Right lung (tissue), 5 donors: ENCODE results near the gene COL2A1. TPM values are rescaled to one million over a fixed set of nuclear protein-coding genes. Genes with fewer than 3 reads are reported as not detected.
A peak's percentile ranks its signal among the peaks of the same experiment; 100 is the strongest.

Source experiments
- DNase-seq, 2 donors: peaks; one replicate each; pipeline ENCODE4 v3.0.0-alpha.2; 2013
- polyA plus RNA-seq, 5 donors: library from polyadenylated mRNA; unstranded; fragments of 120-200 nt; gene quantifications; one replicate each; pipeline versions ENCODE4 v1.2.1 to v1.2.3, GENCODE V29; 2013; ENCODE audit warnings: inconsistent platforms in 1 of 5, low replicate concordance in 1 of 5; ENCODE audit not compliant: insufficient read length in 5 of 5, insufficient read depth in 1 of 5

Gene COL2A1
- polyA plus RNA-seq, 5 donors, result 60.4 to 78.4 (median 67.3) TPM

DNA sequence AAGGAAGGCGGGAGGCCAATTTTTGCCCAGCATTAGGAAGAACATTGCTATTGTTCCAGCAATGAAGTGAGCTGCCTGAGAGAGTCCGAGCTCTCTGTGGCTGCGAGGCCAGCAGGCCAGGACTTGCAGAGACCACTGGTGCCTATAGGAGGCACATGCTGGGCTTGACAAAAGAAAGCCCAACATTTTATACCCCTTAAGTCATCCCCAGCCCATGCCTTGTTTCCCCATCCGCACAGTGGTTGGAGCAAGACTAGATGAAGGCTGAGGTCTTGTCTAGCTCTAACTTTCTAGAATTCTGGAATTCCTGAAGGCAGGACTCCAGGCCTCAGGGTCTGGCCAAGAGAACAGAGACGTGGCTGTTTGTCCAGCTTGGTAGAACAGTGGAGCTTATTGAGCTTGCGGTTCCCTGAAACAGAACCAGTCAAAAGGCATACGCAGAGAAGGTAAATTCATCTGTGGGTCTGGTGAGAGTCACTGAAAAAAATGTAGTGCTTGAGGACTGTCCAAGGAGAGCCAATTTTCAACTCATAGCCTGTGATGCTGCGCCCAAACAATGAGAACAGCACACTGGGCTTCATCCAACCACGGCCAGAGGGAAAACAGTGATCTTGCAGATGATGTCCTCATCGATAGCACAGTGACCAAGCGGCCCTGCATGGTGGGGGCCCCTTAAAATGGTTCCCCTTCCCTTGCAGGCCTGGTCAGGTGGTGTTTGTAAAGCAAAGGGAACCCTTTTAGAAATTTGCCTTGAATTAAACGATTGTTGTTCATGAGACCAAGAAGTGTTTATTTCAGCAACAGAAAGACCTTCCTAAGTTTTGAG is 27.1 kb upstream of the COL2A1 start:
- DNase-seq, result no peak

DNA sequence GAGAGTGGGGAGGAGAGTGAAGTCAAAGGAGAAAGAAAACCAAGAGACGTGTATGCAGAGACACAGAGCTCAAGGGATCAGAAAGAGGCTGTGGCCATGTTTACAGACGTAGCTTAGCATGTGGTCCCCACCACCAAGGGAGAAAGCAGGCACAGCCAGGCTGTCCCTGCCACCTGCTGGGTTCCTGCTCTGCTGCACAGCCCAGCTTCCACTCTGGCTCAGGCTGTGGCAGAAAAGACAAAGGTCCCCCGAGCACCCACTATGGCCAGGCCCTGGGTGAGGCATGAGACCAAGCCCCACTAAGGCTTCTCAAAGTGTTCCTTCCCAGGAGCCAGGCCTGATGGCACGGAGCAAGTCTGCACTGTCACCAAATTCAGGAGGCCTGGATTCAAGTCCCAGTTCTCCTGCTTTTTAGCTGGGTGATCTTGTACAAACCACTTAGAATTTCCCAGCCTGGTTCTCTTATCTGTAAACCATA is 25.9 kb upstream of the COL2A1 start:
- no peak for DNase-seq

DNA sequence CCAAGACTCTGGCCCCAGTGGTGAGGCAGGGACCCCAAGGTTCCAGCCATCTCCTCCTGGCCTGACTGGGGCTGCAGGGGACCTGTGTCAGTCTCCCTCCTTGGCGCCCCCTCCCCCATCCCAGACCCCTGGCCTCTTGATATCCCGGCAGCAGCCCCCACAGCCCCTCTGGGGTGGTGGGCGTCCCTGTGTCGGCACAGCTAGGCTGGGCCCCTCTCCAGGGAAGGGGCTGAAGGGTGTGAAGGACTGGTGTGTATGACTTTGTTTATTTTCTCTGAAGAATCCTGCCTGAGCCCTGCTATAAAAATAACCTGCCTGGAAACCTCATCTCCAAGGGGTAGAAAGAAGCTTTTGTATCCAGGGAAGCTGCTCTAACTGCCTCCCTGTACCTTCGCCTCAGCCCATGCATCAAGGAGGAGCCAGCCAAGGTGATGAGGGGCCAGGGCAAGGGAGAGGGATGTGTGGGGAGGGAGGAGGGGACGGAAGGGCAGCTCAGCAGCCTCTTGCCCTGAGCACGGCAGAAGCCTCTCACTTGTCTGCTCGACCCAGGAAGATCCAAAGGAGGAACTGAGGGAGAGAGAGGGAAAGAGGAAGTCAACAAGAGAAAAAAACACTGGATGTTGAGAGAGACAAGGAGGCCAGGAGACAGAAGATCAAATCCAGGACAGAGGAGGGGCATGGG is 25.4 kb upstream of the COL2A1 start:
- DNase-seq, result no peak

DNA sequence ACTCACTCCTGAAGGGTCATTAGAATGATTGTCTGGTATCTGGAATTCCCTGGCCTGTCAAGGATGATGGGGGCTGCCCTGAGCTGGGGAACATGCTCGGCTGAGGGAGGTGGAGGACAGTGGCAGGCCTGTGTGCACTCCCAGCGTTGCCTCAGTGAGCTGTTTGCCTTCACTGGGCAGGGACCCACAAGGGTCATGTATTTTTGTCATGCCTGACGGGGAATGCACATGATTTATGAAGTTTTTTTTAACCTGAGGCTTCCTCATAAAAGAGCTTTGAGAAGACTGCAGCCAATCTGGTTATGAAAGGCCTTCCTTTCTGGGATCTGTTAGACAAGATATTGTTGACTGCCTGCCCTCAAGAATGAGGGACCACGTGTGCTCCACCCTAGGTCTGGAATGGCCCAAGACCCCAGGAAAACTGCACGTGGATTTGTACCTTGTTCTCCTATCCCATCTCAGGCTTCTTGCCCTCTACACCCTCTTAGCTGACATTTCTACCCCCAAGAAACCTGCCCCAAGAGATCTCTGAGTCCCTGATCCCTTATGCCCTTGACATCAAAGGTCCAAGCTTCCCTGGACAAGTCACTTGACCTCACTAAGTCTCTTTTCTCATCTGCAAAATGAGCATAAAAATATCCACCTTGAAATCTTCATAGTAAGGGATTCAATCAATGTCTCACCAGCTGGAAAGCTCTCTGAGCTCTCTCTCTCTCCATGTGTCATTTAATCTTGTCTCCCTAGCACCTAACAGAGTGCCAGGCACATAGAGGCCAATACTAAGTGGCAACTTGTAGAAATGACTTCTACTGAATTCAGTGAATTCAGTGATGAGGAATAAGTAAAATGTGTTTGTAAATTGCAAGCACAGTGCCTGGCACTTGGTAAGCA is 24.5 kb upstream of the COL2A1 start:
- no peak for DNase-seq

DNA sequence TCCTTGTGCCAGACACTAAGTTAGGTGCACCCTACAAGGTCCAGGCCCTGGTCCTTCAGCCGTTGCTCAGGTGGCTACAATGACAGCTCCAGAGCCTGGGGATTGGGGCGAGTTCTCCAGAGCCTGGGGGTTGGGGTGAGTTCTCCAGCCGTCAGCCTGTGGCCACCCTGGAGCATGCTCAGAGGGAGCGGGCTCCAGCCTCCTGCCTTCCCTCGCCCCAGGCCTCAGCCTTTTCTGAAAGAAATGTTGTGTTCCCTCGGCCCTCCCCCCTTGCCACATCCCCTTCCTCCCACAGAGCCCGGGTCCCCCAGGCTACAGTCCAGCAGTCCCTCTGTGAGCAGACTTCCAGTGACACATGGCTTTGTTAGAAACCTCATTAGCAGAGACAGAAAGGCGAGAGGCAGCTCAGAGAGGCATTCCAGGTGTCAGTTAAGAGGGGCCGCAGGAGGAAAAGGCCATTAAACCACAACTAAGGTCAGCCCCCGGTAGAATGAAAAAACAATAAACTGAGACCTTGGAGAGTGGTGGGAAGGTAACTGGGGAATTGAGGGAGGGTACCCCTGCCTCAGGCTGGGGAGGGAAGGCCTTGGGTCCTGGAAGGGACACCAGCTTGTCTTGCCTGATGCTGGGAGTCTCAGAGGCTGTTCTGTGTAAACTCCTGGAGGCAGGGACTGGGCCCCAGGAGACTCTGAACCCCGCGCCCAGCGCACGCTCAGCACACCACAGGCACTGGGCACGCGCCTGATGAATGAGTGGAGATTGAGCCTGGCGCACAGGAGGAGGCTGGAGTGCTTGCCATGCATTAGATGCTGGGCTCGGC is 23.1 kb upstream of the COL2A1 start:
- DNase-seq, result no peak

DNA sequence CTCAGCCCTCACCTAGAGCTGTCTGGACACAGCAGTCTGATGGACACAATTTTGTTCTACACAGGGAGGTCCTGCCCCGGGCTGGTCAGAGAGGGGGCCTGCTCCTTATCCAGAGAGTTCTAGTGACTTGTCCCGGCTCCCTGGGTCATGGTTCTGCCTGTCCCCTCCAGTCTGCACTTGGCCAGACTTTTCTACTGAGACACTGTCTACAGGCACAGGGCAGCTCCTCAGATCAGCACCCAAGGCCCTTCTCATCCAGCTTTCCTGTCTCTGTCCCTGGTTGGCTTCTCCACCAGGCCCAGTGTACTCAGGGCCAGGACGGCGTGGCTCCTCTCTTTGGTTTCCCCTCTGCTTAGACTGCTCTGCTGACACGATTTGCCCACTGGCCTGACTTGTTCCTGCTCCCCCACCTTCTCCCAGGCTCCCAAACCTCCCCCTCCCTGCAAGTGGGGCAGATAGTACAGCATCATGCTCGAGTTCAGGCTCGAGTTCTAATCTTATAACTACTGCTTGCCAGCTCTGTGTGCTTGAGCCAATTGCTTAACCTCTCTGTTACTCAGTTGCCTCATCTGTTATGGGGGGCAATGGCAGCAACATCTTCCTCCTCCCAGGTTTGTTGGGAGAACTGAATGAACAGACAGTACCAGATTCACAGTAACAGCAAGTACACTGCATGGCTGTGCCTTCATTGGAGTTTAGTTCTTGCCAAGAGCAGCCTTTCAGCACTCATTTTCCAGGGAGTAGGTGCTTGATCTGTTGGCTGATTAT is 22.0 kb upstream of the COL2A1 start:
- DNase-seq, result no peak

DNA sequence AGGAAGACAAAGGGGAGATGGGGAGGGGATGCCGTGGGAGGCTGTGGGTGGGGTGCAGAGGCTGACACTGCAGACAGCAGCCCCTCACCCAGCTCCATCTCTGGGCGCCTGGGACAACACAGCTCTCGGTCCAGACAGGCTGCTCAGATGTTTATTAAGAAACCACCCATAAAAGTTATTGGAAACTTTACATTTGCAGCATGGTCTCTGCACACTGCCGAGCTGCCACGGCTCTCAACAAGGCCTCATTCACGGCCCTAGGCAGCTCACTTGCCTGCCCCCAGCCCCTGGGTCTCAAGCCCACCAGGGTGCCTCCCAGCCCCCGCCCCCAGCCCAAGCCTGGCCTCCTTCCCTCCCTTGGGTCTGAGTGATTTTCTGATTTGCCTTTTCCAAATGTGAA is 21.0 kb upstream of the COL2A1 start:
- no peak for DNase-seq

DNA sequence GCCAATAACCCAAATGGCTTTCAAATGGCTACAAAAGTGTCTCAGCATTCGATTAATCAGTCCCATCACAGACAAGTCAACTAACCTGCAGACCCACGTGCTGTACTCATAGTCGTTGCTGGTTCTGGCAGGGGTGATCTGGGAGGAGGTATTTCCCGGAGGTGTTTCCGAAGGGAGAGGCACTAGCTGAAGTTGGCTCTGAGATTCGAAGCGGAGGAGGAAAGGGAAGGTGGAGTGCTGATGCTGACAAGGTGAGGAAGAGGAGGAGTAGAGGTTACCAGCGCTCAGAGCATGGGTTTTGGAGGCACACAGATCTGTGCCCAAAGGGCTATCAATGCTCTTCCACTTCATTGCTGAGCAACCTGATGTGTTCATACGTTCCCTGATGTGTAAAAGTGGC is 20.5 kb upstream of the COL2A1 start:
- no peak for DNase-seq

DNA sequence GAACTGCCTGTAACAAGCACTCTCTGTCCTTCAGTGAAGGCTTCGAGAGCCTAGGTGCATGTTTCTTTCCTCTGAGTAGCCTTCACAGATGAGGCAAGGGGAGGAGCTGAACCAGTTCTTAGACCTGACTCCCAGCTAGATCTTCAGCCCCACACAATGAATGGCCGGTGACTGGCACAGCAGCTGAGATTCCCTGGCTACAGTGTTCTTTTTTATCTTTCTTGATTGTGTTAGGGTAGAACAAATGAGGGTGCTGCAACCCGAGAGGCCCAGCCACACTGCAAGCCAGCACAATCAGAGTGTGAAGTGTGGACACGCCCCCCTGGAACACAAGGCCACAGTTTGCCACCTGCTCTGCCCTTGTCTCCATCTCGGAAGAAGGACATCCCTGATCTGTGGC is 19.1 kb upstream of the COL2A1 start:
- DNase-seq, result no peak

DNA sequence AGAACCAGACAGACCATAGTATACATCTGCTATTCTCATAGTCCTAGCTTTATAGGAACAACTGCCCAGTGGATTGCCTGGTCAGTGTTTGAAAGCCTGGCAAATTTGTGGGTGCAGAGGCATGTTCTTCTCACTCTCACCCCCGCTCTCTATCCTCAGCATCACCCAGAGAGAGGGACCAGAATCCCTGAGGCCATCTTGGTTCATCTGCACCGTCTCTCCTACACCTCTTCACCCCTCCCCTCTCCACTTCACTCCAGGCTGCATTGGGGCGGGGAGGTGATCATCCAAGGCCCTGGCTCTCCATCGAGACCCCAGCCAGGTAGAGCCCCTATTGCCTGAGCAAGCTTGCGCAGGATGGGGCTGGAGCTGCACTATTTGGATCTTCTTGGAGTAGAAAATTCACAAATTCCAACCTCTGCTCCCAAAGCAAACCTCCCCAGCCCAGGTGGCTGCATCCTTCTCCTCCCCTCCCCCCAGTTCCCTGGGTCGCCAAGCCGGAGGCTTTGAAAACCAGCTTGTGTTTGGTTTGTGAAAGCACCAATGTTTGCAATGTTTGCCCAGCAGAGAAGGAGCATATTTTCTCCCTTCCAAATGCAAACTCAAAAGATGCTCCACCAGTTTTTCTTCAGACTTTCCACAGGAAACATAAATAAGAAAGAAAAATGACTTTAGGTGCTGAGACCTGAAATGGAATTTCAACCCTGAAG is 18.6 kb upstream of the COL2A1 start:
- no peak for DNase-seq

DNA sequence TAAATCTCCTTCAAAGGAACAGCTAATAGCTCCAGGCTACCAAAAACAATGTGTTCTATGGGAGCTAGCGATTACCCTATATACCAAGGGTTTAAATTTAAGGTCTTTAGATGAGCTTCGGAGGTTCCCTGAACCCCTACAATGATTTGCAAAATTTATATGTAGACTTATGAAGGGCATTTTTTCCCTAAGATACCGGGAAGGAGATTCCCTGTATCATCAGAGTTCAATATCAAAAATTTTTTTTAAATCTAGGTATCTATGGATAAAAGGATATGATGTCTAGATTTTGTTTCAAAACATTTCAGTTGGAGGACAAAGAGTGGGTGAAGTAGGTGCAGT is 17.9 kb upstream of the COL2A1 start:
- no peak for DNase-seq

DNA sequence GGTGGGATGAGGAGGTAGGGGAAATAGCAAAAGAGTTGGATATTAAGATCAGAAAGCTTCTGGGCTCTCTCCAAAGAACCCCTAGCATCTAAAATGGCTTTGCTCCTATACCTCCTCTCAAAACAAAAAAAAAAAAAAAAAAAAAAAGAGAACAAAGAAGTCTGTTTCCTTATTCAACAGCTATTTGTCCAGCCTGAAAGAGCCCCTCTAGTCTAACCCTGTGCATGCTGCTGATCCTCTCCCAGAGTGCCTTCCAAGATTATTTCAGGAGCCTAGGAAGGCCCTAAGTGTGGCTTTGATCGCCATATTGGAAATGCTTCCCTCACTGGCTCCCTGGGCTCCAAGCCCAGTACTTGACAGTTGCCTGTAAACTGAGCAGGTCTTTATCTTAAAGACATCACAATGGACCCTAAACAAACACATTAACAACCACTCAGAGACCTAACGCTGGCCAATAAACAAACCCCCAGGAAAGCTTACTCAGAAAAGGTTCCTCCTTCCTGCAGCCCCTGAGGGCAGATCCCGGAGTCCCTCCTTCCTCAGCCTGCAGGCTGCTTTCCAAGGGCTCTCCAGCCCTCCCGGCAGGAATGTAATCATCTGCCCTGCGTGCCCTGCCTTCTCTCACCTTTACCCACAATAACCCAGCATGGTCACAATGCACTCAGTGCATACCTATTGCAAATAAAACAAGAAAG is 17.4 kb upstream of the COL2A1 start:
- peak; percentile 23 to 52 for DNase-seq

DNA sequence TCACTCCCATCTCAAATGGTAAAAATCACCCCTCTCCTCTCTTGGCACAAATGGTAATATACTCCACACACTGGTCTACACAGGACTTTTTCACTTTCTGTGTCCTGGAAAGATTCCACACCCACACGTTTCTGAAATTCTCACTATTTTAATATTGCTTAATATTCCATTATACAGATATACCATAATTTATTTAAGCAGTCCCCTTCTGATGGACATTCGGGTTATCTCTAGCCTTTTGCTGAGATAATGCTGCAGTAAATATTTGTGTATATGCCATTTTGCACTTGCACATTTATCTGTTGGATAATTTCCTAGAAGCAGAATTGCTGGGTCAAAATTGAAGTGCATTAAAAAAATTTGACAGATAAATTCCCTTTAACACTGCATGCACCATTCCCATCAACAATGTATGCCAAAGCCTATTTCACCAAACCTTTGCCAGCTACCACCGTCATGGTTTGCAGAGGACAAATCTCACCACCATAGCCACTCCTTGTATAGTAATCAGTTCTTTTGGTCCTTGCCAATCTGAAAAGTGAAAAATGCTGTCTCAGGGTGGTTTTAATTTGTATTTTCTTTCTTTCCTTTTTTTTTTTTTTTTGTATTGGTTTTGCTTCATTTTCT is 15.5 kb upstream of the COL2A1 start:
- DNase-seq, result no peak

DNA sequence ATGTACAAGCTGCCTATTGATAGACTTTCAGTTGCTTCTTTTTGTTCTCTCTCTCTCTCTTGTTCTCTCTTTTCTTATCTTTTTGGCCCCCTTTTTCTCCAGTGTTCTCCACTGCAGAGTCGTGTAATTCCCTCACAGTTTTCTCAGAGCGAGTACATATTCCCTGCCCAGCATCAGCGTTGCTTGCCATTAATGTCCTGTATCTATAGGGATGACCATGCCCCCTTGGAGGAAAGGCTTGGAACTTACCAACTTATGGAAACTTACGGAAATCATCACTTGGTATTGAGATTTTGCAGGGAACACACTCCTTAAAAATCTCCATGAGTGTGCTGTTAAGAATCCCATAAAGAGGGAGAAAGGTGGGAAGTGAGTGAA is 14.3 kb upstream of the COL2A1 start:
- no peak for DNase-seq

DNA sequence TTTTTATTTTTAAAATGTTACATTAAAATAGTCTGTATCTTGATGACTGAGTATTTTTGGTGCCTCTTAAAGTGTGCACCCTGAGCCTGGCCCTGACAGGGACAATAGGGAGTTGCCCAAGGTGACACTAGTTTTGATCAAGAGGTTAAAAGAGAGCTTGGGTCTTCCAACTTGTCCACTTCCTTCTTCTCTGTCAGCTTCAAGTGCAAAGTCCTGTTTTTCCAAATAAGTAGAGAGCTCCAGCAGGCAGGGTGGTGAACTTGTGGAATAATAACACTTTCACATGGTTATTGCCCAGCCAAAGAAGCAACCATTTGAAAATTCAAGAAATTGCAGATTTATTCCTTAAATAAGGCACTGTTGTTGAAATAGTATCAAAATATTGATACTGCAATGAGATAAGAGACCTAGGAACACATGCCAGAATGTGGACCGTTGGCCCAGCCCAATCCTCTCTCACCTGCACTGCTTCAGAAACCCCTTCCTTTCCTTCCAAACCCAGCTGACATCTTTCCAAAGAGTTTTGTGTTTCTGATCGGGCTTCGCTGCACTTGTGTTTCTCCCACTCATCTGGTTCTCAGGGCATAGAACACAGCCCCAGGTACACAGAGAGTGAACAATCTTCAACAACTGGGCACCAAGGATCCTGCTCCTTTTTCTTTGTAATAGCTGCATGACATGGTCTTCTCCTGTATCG is 13.8 kb upstream of the COL2A1 start:
- DNase-seq, result no peak

DNA sequence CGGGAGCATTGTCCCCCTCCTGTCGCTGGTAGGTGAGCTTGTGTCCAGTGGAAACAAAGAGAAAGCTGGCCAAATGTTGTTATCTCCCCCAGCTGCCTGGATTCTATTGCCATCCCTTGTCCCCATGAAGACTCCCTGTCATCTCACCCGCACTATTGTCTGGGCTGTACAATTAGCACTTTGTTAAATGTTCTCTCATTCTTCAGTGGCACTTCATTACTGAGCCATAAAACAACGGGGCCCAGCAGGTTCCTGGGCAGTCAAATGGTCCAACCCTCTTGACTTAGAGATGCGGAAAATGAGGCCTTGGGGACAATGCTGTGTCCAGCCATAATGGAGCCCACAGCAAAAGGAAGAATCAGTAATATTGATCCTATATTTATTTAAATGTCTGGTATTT is 13.2 kb upstream of the COL2A1 start:
- no peak for DNase-seq

DNA sequence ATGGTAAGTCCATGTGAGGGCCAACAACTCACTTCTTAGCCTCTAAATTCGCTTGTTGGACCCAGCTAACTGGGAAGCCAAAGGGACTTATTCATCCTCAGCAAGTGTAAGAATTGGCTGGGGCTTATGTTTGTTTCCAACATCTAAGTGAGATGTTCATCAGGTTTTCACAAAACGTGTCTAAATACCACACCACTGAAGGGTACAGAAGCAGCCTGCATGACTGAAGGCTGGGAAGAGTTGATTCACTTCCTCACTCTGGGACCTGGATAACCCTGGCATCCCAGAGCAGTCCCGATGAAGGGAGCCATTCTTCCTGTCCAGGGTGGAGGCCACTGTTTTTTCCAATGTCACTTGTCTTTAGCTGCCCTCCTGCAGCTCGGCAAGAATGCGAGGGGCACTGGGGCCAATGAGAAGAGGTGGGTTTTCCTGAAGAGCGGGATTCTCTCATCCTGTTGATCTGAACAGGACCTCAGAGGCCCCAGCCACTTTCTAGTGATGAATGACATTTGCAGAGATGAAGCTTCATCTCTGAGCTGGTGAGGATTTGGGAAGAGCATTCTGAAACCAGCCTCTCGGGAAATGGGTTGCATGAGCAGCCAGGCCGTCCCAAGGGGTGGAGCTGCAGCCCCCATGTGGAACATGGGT is 12.2 kb upstream of the COL2A1 start:
- DNase-seq, result no peak

DNA sequence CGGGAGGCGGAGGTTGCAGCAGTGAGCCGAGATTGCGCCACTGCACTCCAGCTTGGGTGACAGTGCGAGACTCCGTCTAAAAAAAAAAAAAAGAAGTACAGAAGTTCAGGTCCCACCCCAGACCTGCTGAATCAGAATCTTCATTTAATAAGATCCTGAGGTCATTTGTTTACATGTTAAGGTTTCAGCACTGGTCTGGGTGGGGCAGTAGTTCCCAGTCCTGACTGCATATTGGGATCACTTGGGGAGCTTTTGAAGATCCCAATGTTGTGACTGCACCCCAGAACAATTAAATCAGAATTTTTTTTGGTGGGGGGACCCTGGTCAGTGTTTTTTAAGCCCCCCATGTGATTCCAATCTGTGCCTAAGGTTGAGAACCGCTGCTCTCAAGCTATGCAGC is 11.7 kb upstream of the COL2A1 start:
- DNase-seq, result no peak
